Body of pancreas (tissue), 4 donors: ENCODE measurements around the gene ANKRD17. TPM values are rescaled to one million over a fixed set of nuclear protein-coding genes. Genes with fewer than 3 reads are reported as not detected.

Experiments used
- ATAC-seq: fragments of 150-250 bp; one replicate; pipeline ENCODE4 v1.9.1; 2016
- DNase-seq, 4 donors: peaks; one replicate each; pipeline ENCODE4 v3.0.0-alpha.2; 2019
- H3K27ac ChIP-seq, 4 donors: fragments of 200-600 bp; sonication (generic); 1 replicate in 3 of 4; 2 replicates in 1 of 4; pipeline versions ENCODE4 v1.5.1 to v1.6.1; 2016 to 2019; ENCODE audit warnings: mild to moderate bottlenecking in 1 of 4, mixed read lengths in 1 of 4, moderate library complexity in 1 of 4
- H3K27me3 ChIP-seq, 2 donors: fragments of 200-600 bp; sonication (generic); one replicate each; pipeline ENCODE4 v1.6.0; 2016; ENCODE audit warnings: mild to moderate bottlenecking in 1 of 2
- H3K36me3 ChIP-seq, 2 donors: fragments of 200-600 bp; sonication (generic); replicated peaks in 1 of 2; 2 replicates each; pipeline ENCODE4 v1.5.1; 2016; ENCODE audit warnings: low read depth in 2 of 2; ENCODE audit not compliant: insufficient read depth in 1 of 2
- H3K4me1 ChIP-seq: fragments of 200-600 bp; sonication (generic); one replicate; pipeline ENCODE4 v1.6.0; 2016
- H3K4me3 ChIP-seq, 2 donors: fragments of 200-600 bp; sonication (generic); 1 replicate in 1 of 2; 2 replicates in 1 of 2; pipeline ENCODE4 v1.5.1; 2016 to 2019
- H3K9me3 ChIP-seq, 3 donors: fragments of 200-600 bp; sonication (generic); 1 replicate in 2 of 3; 2 replicates in 1 of 3; pipeline ENCODE4 v1.5.1; 2016
- CTCF ChIP-seq, 7 experiments: fragments of 450-650 bp in 4 of 7; fragments of 200-600 bp in 3 of 7; sonication (generic) in 3 of 7; IDR thresholded peaks; one replicate each; pipeline ENCODE4 v1.5.1; 2016 to 2019; ENCODE audit warnings: antibody characterized with exemption in 7 of 7
- POLR2A ChIP-seq, 3 donors: fragments of 450-650 bp; IDR thresholded peaks; one replicate each; pipeline ENCODE4 v1.6.1; 2016; ENCODE audit warnings: antibody characterized with exemption in 3 of 3, mild to moderate bottlenecking in 2 of 3
- WGBS, 2 donors: methylation state at CpG; one replicate each; pipeline ENCODE4 v1.1.5; 2017; 5-methylcytosine and 5-hydroxymethylcytosine counted together
- intact Hi-C: fragments of 100-400 bp; cut with DNase I; formaldehyde crosslinking; loops from one replicate; pipeline ENCODE4 v1.15.1; 2023
- total RNA-seq, 2 donors: library from RNA; depleted of rRNA; stranded (reverse); fragments of >200 nt; gene quantifications; one replicate each; pipeline ENCODE4 v1.1.0, GENCODE V29; 2016

Gene ANKRD17
- total RNA-seq, 2 donors from 2014 or later, result 32.4 to 36.3 TPM

- 93 to 95% methylated on average over 4 of the region's 4 CpGs for WGBS, 2 donors
- H3K36me3 ChIP-seq, result no peaks in the 10 kb centered on the region
- no peak overlapping the region for H3K27ac ChIP-seq
- H3K4me3 ChIP-seq, result no peak overlapping the region
- intact Hi-C loops, result no loop called here
- DNase-seq (no peak), ATAC-seq (no peak)
- H3K27me3 ChIP-seq, result no peaks in the 10 kb centered on the region
- no peaks in the 10 kb centered on the region for H3K9me3 ChIP-seq
- TF ChIP-seq CTCF (IDR thresholded peaks at IDR 0.05), result no peak
- TF ChIP-seq POLR2A (IDR thresholded peaks at IDR 0.05), result no peak
- no peaks in the 10 kb centered on the region for H3K4me1 ChIP-seq
Observed at GRCh38 chr4:73244945-73245601, 13.5 kb downstream of the ANKRD17 start.

GRCh38 chr4:73237044-73237443, 21.6 kb downstream of the ANKRD17 start:
- intact Hi-C loops, result no loop called here
- no peak for ATAC-seq
- no peak overlapping the region for H3K4me3 ChIP-seq
- H3K4me1 ChIP-seq, result peaks cover 28% of the 10 kb centered on the region
- no peaks in the 10 kb centered on the region for H3K9me3 ChIP-seq
- TF ChIP-seq CTCF (IDR thresholded peaks at IDR 0.05) (no peak), POLR2A (IDR thresholded peaks at IDR 0.05) (no peak)
- H3K27ac ChIP-seq, result no peak overlapping the region
- no peaks in the 10 kb centered on the region for H3K36me3 ChIP-seq
- no peaks in the 10 kb centered on the region for H3K27me3 ChIP-seq
- no peak for DNase-seq
- WGBS, 2 donors, result 74% methylated on average over 2 of the region's 2 CpGs

DNA sequence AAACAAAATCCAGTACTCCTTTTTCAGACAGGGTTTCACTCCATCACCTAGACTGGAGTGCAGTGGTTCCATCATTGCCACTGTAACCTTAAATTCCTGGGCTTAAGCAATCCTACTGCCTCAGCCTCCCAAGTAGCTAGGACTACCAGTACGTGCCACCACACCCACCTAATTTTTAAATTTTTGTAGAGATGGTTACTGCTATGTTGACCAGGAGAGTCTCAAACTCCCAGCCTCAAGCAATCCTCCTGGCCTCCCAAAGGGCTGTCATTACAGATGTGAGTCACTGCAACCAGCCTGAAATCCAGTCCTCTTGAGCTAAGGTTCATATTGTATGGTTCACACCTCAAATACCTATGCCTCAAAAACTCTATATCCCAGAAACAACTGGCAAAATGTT, 22.4 kb downstream of the ANKRD17 start:
- 95 to 96% methylated on average over 1 of the region's 1 CpG for WGBS, 2 donors
- Histone ChIP-seq H3K36me3 (no peaks in the 10 kb centered on the region), H3K9me3 (no peaks in the 10 kb centered on the region), H3K4me3 (no peak overlapping the region), H3K4me1 (peaks cover 28% of the 10 kb centered on the region), H3K27ac (no peak overlapping the region), H3K27me3 (no peaks in the 10 kb centered on the region)
- no peak for DNase-seq
- intact Hi-C loops, result no loop called here
- ATAC-seq, result no peak
- no peak for TF ChIP-seq CTCF (IDR thresholded peaks at IDR 0.05)
- no peak for TF ChIP-seq POLR2A (IDR thresholded peaks at IDR 0.05)

GRCh38 chr4:73234712-73235111, 23.9 kb downstream of the ANKRD17 start:
- no peaks in the 10 kb centered on the region for H3K36me3 ChIP-seq
- no peaks in the 10 kb centered on the region for H3K27me3 ChIP-seq
- DNase-seq, result peak in 2 of 4 donors; percentile 16 to 27
- H3K4me3 ChIP-seq, result no peak overlapping the region
- peaks cover 28% of the 10 kb centered on the region for H3K4me1 ChIP-seq
- peak; percentile 58 for ATAC-seq
- intact Hi-C loops, result no loop called here
- TF ChIP-seq POLR2A (IDR thresholded peaks at IDR 0.05), result no peak
- no peak for TF ChIP-seq CTCF (IDR thresholded peaks at IDR 0.05)
- H3K9me3 ChIP-seq, result no peaks in the 10 kb centered on the region
- 35 to 50% methylated on average over 1 of the region's 1 CpG for WGBS, 2 donors
- H3K27ac ChIP-seq, result no peak overlapping the region
